CD14-positive monocyte (primary cell): Measurements from ENCODE around the gene GLTP. TPM values are rescaled to one million over a fixed set of nuclear protein-coding genes. Genes with fewer than 3 reads are reported as not detected.

Source experiments
- DNase-seq, 3 donors: peaks; one replicate each; pipeline ENCODE4 v3.0.0-alpha.2; 2011 to 2022
- H2AFZ ChIP-seq: 2 replicates; pipeline ENCODE4 v1.6.0; 2012; ENCODE audit warnings: mild to moderate bottlenecking, low read depth, low read length, inconsistent platforms; ENCODE audit not compliant: insufficient read depth, poor library complexity, severe bottlenecking
- H3K27ac ChIP-seq, 2 donors: 1 replicate in 1 of 2; 2 replicates in 1 of 2; pipeline ENCODE4 v1.5.1; 2012 to 2013; ENCODE audit warnings: low read length in 2 of 2, control low read depth in 1 of 2, inconsistent platforms in 1 of 2, low read depth in 1 of 2, mild to moderate bottlenecking in 1 of 2
- H3K27me3 ChIP-seq, 2 donors: one replicate each; pipeline versions ENCODE4 v1.6.0 to v1.6.1; 2011 to 2013; ENCODE audit warnings: low read length in 2 of 2; ENCODE audit not compliant: control insufficient read depth in 2 of 2, insufficient read depth in 2 of 2
- H3K36me3 ChIP-seq, 2 donors: replicated peaks in 1 of 2; 1 replicate in 1 of 2; 2 replicates in 1 of 2; pipeline versions ENCODE4 v1.5.1 to v1.6.1; 2012 to 2013; ENCODE audit warnings: low read length in 2 of 2, control low read depth in 1 of 2, inconsistent platforms in 1 of 2, mild to moderate bottlenecking in 1 of 2; ENCODE audit not compliant: insufficient read depth in 2 of 2, control insufficient read depth in 1 of 2
- H3K4me1 ChIP-seq, 2 donors: 1 replicate in 1 of 2; 2 replicates in 1 of 2; pipeline versions ENCODE4 v1.5.1 to v1.6.1; 2012 to 2013; ENCODE audit warnings: low read length in 2 of 2, control low read depth in 1 of 2, inconsistent platforms in 1 of 2, mild to moderate bottlenecking in 1 of 2, moderate library complexity in 1 of 2; ENCODE audit not compliant: insufficient read depth in 2 of 2, control insufficient read depth in 1 of 2
- H3K4me2 ChIP-seq: replicated peaks from 2 replicates; pipeline ENCODE3; 2012; ENCODE audit warnings: low read length, moderate library complexity, mild to moderate bottlenecking; ENCODE audit not compliant: poor library complexity, severe bottlenecking; ENCODE audit errors: extremely low read depth
- H3K4me3 ChIP-seq, 3 experiments: fragments of 200-600 bp in 1 of 3; sonication (generic) in 1 of 3; replicated peaks in 1 of 3; 1 replicate in 2 of 3; 2 replicates in 1 of 3; pipeline ENCODE4 v1.5.1; 2011 to 2013; ENCODE audit warnings: low read length in 3 of 3, mild to moderate bottlenecking in 3 of 3, control low read depth in 2 of 3, low read depth in 2 of 3, inconsistent platforms in 1 of 3, moderate library complexity in 1 of 3
- H3K79me2 ChIP-seq: 2 replicates; pipeline ENCODE4 v1.6.0; 2012; ENCODE audit warnings: mild to moderate bottlenecking, control low read depth, inconsistent platforms, low read length, moderate library complexity; ENCODE audit not compliant: insufficient read depth
- H3K9ac ChIP-seq: 2 replicates; pipeline ENCODE4 v1.6.0; 2017; ENCODE audit warnings: low read length, mild to moderate bottlenecking; ENCODE audit not compliant: insufficient read depth, poor library complexity, severe bottlenecking
- H3K9me3 ChIP-seq, 2 donors: replicated peaks in 1 of 2; 1 replicate in 1 of 2; 2 replicates in 1 of 2; pipeline versions ENCODE4 v1.5.1 to v1.6.1; 2012 to 2013; ENCODE audit warnings: low read length in 2 of 2, control low read depth in 1 of 2; ENCODE audit not compliant: control insufficient read depth in 1 of 2, insufficient read depth in 1 of 2
- H4K20me1 ChIP-seq: 2 replicates; pipeline ENCODE4 v1.6.0; 2012; ENCODE audit warnings: mild to moderate bottlenecking, low read length, control low read depth, moderate library complexity; ENCODE audit not compliant: insufficient read depth
- H3K27ac Mint-ChIP-seq, 7 donors: one replicate each; pipeline ENCODE4 v1.8.0; 2020; ENCODE audit warnings: mild to moderate bottlenecking in 7 of 7, mixed read lengths in 7 of 7, moderate library complexity in 6 of 7, inconsistent platforms in 2 of 7
- H3K27me3 Mint-ChIP-seq, 3 donors: one replicate each; pipeline ENCODE4 v1.8.0; 2021 to 2022; ENCODE audit warnings: low read depth in 3 of 3, mild to moderate bottlenecking in 3 of 3, mixed read lengths in 3 of 3, moderate library complexity in 3 of 3, inconsistent platforms in 1 of 3
- H3K36me3 Mint-ChIP-seq, 2 donors: one replicate each; pipeline ENCODE4 v1.8.0; 2020; ENCODE audit warnings: mixed read lengths in 2 of 2, inconsistent platforms in 1 of 2, mild to moderate bottlenecking in 1 of 2
- H3K4me1 Mint-ChIP-seq: one replicate; pipeline ENCODE4 v1.8.0; 2020; ENCODE audit warnings: mild to moderate bottlenecking, mixed read lengths
- H3K4me3 Mint-ChIP-seq, 2 donors: one replicate each; pipeline ENCODE4 v1.8.0; 2020; ENCODE audit warnings: mild to moderate bottlenecking in 2 of 2, mixed read lengths in 2 of 2, moderate library complexity in 1 of 2
- H3K9me3 Mint-ChIP-seq, 7 donors: one replicate each; pipeline ENCODE4 v1.8.0; 2020 to 2022; ENCODE audit warnings: mixed read lengths in 7 of 7, mild to moderate bottlenecking in 6 of 7, moderate library complexity in 6 of 7, inconsistent platforms in 2 of 7
- CTCF ChIP-seq: fragments of 200-600 bp; IDR thresholded peaks from one replicate; pipeline ENCODE4 v1.8.0; 2022; ENCODE audit warnings: antibody characterized with exemption, mild to moderate bottlenecking
- WGBS: methylation state at CpG from one replicate; pipeline ENCODE4 v1.1.5; 2013; ENCODE audit warnings: missing lambda C conversion rate; ENCODE audit not compliant: insufficient coverage; 5-methylcytosine and 5-hydroxymethylcytosine counted together
- intact Hi-C, 2 donors: fragments of 100-400 bp; cut with micrococcal nuclease; formaldehyde crosslinking; loops; one replicate each; pipeline versions ENCODE4 v1.15.0 to v1.15.1; 2023
- polyA plus RNA-seq, 3 donors: library from polyadenylated mRNA; depleted of rRNA in 1 of 3; unstranded in 2 of 3; stranded (reverse) in 1 of 3; fragments of 300-500 nt in 2 of 3; fragments of >200 nt in 1 of 3; fragmentation: Illumina TruSeq in 2 of 3; gene quantifications; 1 replicate in 2 of 3; 2 replicates in 1 of 3; pipeline ENCODE4 v1.2.3, GENCODE V29; 2012 to 2021

GLTP gene
- polyA plus RNA-seq, 3 donors: 46.2 to 65.9 (median 51.7) TPM

- 89% methylated on average over 16 of the region's 20 CpGs for WGBS
- Mint-ChIP-seq H3K36me3 (peaks cover 49 to 87% of the 10 kb centered on the region in 2 donors), H3K27ac (peak overlapping the region in 6 of 7 donors; percentile 6 to 74 (median 41)), H3K27me3 (no peaks in the 10 kb centered on the region), H3K4me1 (no peaks in the 10 kb centered on the region), H3K9me3 (no peaks in the 10 kb centered on the region), H3K4me3 (no peak overlapping the region)
- H3K36me3 ChIP-seq: peaks cover 68 to 95% of the 10 kb centered on the region in 2 donors
- no peak for TF ChIP-seq CTCF
- H3K27me3 ChIP-seq: no peaks in the 10 kb centered on the region
- no peak overlapping the region for H3K4me2 ChIP-seq
- no peak overlapping the region for H2AFZ ChIP-seq
- H3K9me3 ChIP-seq: no peaks in the 10 kb centered on the region
- intact Hi-C loops: loop anchor here in 1 of 2 donors (5.0 kb wide), 1 partner anchor 73 kb away; no protein-coding TSS in a partner anchor
- DNase-seq: no peak
- H3K79me2 ChIP-seq: no peaks in the 10 kb centered on the region
- H3K27ac ChIP-seq: no peak overlapping the region
- H4K20me1 ChIP-seq: peaks cover 15% of the 10 kb centered on the region
- no peaks in the 10 kb centered on the region for H3K4me1 ChIP-seq
- no peak overlapping the region for H3K4me3 ChIP-seq
- H3K9ac ChIP-seq: no peak overlapping the region
Observed at GRCh38 chr12:109925185-109925840, 45.0 kb upstream of the GLTP start.

- intact Hi-C loops: no loop called here
- Histone ChIP-seq H3K4me3 (no peak overlapping the region), H2AFZ (no peak overlapping the region), H3K36me3 (peaks cover 67 to 95% of the 10 kb centered on the region in 2 donors), H4K20me1 (peaks cover 7% of the 10 kb centered on the region), H3K9ac (no peak overlapping the region), H3K79me2 (no peaks in the 10 kb centered on the region), H3K27ac (no peak overlapping the region), H3K4me2 (no peak overlapping the region), H3K9me3 (no peaks in the 10 kb centered on the region), H3K27me3 (no peaks in the 10 kb centered on the region), H3K4me1 (no peaks in the 10 kb centered on the region)
- Mint-ChIP-seq H3K4me1 (no peaks in the 10 kb centered on the region), H3K9me3 (no peaks in the 10 kb centered on the region), H3K27ac (peak overlapping the region in 2 of 7 donors; percentile 52 to 66), H3K36me3 (peaks cover 56 to 87% of the 10 kb centered on the region in 2 donors), H3K4me3 (no peak overlapping the region), H3K27me3 (no peaks in the 10 kb centered on the region)
- WGBS: 97% methylated on average over 14 of the region's 17 CpGs
- no peak for TF ChIP-seq CTCF
- DNase-seq: no peak
Observed at GRCh38 chr12:109923481-109924245, 43.3 kb upstream of the GLTP start.
